ENCODE data around the gene MRPL32.

MRPL32 gene

GRCh38 chr7:42956062-42956461 is 23.9 kb downstream of the MRPL32 start:
- FAIRE-seq (no peak), DNase-seq (ENCODE audit: insufficient read length, low spot score) (no peak)
- no peak for TF ChIP-seq CTCF (IDR thresholded peaks at IDR 0.05; ENCODE audit: insufficient read depth, missing control alignments)

GRCh38 chr7:42959549-42959948 is 27.4 kb downstream of the MRPL32 start:
- DNase-seq (ENCODE audit: insufficient read length, low spot score) = no peak
- no peak for TF ChIP-seq CTCF (IDR thresholded peaks at IDR 0.05; ENCODE audit: insufficient read depth, missing control alignments)
- FAIRE-seq = no peak

GRCh38 chr7:42960762-42961161 is 28.6 kb downstream of the MRPL32 start:
- DNase-seq (ENCODE audit: insufficient read length, low spot score) (no peak), FAIRE-seq (no peak)
- no peak for TF ChIP-seq CTCF (IDR thresholded peaks at IDR 0.05; ENCODE audit: insufficient read depth, missing control alignments)

GRCh38 chr7:42961170-42961569 is 29.0 kb downstream of the MRPL32 start:
- no peak for DNase-seq (ENCODE audit: insufficient read length, low spot score)
- TF ChIP-seq CTCF (IDR thresholded peaks at IDR 0.05; ENCODE audit: insufficient read depth, missing control alignments) = no peak
- no peak for FAIRE-seq

GRCh38 chr7:42964293-42964692 is 32.1 kb downstream of the MRPL32 start:
- FAIRE-seq (no peak), DNase-seq (ENCODE audit: insufficient read length, low spot score) (no peak)
- no peak for TF ChIP-seq CTCF (IDR thresholded peaks at IDR 0.05; ENCODE audit: insufficient read depth, missing control alignments)

GRCh38 chr7:42964849-42965805 is 33.0 kb downstream of the MRPL32 start:
- no peak for FAIRE-seq
- no peak for DNase-seq (ENCODE audit: insufficient read length, low spot score)
- TF ChIP-seq CTCF (IDR thresholded peaks at IDR 0.05; ENCODE audit: insufficient read depth, missing control alignments) = no peak

- DNase-seq (ENCODE audit: insufficient read length, low spot score) = no peak
- no peak for TF ChIP-seq CTCF (IDR thresholded peaks at IDR 0.05; ENCODE audit: insufficient read depth, missing control alignments)
- no peak for FAIRE-seq
These were observed 35.2 kb downstream of the MRPL32 start for GRCh38 chr7:42967391-42967790.

Data from D721Med (cell line).